ENCODE measurements around the gene AFF1.
"Not testable (repeated sequence)": the region's sequence is repeated elsewhere in the genome, so short reads cannot be mapped to it uniquely, and the experiment has no call there.

Gene AFF1

DNA sequence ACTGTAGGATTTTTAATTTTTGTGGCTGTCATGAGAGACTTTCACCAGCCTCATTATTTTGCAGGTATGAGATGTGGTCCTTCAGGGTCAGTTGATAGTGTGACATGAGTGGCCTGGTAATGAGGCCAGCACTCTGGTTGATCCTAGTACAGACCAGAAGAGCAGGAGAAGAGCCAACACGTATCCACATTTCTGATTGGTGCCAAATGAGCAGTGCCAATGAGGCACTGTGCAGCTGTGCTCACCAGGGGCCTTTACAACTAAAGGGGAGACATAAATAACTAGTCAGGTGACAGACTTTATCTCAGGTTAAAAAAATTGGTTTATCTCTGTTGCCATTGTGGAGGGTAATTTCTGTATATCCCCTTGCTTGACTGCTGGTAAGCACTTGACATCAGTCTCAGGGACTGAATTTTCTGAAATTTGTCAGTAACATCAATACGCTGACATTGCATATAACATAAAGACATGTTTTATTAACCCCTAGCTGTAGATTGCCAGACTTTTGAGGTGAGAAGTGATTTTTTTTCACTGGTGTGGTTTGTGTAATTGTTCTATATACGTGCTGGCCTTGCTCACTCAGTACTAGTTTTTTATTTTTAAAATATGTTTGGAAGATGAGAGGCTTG is 101.2 kb downstream of the AFF1 start:
- no peak for DNase-seq (ENCODE audit: low read depth)

DNA sequence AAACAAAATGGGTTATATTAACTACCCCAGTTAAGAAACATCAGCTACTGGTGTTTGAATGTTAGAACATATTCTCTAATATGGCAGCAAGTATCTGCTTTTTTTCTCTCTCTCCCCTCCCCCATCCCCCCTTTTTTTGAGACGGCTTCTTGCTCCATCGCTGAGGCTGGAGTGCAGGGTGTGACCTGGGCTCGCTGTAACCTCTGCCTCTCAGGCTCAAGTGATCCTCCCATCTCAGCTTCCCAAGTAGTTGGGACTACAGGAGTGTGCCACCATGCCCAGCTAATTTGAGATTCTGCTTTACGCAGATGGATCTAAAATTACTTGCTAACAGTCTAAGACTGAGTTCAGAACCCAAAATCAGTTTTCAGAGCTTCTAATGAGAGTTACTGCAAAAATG is 101.9 kb downstream of the AFF1 start:
- no peak for DNase-seq (ENCODE audit: low read depth)

DNA sequence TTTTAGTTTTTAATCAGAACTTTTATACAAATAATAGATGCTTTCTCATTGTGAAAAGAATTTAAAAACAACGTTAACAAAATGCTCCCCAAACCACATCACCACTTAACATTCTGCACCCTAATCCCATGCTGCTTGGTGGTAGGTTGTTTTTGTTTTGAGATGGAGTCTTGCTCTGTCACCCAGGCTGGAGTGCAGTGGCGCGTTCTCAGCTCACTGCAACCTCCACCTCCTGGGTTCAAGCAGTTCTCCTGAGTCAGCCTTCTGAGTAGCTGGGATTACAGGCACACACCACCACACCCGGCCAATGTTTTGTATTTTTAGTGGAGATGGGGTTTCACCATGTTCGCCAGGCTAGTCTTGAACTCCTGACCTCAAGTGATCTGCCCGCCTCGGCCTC is 102.4 kb downstream of the AFF1 start:
- DNase-seq (ENCODE audit: low read depth) = not testable (repeated sequence)

DNA sequence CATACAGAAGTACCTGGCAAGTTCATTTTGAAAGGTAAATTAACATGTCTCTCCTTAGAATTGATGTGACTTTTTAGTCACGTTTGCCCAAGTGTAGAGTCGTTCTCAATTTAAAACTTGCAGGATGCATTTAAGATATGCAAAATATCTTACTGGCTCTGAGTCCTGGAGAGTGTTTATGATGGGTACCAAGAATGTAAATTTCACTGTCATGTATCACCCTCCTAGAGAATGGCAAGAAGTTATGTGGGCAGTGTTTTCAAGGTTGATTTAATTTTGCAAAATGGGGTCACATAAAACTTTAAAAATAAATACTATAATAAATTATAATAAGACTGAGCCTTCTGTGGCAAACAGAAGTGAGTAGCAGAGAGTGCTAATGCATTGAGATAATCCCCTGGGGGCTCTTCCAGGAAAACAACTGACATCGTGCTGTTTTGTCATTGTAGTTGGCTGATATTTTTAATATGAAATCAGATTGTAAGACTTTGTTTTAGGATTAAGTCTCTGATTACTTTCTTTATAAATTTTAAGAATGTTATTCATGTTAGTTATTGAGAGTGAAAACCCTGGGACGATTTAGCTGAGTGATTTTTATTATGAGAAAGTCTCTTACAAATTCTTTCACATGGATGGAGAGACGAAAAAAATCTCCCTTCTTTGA is 103.0 kb downstream of the AFF1 start:
- DNase-seq (ENCODE audit: low read depth) = no peak

DNA sequence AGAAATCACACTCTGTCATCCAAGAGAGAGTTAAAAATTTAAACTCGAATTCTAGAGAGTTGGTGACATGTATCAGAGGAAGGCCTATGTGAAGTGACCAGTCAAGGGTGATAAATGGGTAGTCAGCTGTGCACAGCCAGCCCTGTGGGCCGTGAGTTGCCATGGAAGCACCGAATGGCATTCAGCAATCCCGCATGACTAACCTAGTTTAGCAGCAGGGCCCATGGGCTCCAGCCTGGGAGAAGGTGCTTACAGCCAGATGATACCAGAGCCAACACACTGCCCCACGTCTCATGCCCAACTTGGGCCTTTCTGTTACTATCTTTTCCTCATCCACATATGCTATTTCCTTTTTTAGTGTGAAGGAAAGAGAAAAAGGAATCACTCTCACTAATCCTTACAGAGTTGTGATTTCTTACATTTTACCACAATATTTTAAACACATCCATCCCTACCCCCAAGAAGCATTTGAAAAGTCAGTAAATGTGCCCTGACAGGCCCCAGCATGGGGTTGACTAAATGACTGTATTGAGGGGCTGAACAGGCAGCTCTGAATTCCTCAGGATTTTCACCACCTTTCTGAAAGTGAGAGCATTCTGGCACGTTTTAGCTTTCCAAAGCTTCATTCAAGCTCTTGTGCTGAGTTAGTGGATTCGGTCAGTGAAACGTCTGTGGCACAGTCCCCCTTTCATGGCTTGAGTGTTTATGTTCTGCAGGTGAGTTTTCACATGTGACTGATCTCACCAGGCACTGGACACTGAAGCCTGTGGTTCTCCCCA is 104.2 kb downstream of the AFF1 start:
- DNase-seq (ENCODE audit: low read depth) = no peak

DNA sequence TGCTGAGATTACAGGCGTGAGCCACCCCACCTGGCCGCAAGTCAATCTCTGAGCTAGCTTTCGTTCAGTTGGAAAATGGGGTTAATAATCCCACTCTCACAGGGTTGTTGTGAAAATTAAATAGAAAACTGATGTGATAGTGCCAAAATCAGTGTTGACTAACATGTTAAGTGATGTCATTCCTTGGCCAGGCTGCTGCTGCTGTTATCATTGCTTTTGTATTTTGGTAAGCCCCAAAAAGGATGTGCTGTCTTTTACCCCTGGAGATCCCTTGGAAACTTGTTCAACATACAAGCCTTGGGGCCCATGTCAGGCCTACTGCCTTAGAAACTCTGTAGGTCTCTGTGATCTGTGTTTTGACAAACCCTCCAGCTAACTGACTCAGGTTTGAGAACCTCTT is 106.3 kb downstream of the AFF1 start:
- no peak for DNase-seq (ENCODE audit: low read depth)

DNA sequence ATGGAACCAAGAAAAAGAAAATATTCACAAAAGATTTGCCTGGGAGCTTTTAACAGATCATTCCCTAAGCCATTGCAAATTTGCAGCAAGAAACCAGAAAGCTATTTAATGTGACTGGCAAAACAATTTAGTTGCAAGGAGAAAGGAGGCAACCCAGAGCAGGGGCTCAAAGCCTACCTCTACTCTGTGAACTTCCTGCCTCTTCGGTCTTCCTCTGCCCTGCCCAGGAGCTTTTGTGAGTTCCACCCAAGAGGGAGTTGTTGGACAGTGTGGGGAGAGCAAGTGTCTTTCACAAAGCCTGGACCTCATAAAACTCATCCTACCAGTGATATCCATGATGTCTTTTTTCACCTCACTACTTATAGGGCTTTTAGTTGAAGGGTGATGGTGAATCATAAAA is 107.4 kb downstream of the AFF1 start:
- DNase-seq (ENCODE audit: low read depth) = no peak

DNA sequence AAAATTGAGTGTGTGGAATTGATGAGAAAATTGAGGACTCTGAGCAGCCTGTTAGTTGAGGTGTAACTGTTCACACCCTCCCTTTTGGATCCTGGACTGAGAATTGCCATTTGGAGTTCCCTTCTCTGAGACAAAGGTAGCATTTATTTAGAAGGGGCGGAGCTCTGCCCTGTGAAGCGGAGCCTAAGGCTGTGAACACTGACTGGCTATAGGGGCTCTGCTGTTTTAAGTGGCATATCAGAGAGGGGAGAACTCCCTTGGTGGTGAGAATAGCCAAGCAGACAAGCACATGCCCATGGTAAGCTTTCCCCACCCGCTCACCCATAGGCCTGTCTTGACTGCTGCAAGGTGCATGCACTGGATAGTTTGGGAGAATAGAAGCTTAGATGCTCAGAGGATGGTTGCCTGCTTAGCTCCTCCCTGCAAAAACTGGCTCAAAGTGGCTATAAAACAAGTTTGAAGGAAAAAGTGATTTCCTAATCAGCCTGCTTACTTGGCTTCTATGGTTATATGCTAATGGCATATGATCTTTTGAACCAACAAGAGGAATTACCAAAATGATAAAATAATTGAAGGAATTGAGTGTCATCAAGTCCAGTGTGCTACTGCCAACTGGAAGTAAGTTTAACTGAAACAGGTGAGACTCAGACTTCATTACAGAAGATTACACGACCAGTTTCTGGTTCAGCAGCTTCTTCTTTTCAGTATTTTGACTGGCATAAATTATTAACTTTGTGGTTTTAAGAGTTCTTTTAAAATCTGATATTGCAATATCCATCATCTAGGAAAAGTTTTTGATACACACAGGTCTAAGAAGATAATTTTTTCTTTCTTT is 108.4 kb downstream of the AFF1 start:
- DNase-seq (ENCODE audit: low read depth) = no peak

DNA sequence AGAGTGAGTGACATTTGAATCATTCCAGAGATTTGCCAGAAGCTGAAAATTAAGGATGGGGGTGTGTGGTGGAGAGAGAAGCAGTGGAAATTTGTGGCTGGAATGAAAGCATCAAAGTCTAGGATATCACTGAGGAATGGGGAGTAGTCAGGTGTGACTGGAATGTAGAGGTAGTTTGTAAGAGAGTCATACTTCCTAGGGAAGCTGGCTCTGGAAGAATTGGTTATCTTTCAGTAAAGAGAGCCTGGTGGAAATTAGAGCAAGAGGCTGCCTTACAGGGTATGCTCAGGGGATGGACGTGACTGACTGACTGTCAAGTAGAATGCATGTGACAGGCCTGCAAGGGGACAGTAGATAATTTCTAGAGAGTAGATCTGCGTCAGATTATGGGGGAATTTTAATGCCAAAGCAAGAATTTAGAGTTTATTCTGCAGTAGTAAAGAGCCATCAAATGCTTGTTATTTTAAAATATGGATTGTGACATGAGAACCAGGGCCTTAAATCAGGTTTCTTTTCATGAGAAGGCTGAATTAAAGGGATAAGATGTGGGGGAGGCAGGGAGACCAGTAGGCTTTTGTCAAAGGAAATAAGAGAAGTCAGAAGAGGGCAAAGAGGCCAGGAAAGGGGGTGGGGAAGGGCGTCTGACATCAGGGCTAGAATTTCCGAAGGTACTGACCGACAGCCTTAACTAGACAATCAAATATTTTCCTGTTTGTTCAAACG is 109.9 kb downstream of the AFF1 start:
- DNase-seq (ENCODE audit: low read depth) = no peak

DNA sequence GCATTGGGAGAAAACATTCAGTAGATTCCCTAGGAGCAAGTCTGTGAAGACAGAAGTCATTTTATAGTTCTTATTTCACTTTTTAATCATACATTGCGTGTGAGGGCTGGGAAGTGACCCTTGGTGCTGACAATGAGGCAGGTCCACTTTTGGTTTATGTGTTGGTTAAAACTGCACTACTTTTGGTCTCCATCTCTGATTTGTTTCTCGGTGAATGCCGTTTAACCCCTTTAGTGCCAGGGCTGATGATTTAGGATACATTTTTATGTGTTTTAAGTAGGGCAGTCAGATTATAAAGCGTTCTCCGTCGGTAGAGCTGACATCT is 110.4 kb downstream of the AFF1 start:
- no peak for DNase-seq (ENCODE audit: low read depth)

DNA sequence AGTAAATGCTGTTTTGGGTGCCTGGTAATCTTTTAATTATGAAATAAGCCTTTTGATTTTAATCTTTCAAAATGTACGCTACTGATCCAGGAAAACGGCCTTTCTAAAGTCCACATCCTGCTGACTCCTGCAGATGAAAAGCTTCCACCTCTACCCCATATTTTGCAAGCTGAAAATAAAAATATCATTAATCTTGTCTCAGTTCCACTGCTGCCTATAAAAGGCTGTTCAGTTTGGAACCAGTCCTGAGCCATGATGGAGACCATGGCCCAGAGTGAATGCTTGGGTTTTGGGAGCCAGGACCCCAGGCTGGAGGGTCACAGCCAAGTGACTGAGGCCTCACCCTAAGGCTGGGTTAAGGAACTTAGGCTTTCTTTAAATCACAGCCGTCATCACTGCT is 110.8 kb downstream of the AFF1 start:
- no peak for DNase-seq (ENCODE audit: low read depth)

DNA sequence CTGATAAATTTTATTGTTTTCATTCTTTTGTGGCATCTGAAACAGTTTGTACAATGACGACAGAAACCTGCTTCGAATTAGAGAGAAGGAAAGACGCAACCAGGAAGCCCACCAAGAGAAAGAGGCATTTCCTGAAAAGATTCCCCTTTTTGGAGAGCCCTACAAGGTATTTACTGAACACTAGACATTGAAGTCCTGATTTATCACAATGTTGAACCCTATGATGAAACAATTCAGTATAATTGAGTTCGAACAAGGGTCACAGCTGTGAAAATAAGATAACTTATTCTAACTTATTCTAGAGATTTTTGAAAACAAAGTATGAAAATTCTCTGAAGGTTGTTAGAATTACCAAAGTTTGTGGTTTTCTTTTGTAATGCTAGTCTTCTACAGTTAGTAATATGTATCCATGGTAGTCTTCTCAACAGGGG is 111.3 kb downstream of the AFF1 start:
- DNase-seq (ENCODE audit: low read depth) = no peak

DNA sequence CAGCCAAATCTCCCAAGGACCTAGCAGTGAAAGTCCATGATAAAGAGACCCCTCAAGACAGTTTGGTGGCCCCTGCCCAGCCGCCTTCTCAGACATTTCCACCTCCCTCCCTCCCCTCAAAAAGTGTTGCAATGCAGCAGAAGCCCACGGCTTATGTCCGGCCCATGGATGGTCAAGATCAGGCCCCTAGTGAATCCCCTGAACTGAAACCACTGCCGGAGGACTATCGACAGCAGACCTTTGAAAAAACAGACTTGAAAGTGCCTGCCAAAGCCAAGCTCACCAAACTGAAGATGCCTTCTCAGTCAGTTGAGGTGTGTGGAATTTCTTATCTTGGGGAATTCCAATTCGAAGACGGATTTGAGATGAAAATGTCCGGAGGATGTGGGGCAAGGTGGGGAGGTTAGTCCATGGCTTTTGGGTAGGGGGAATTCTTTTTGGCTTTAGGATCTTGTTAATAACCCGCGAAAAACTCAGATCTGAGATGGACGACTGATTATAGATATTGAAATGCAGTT is 112.5 kb downstream of the AFF1 start:
- no peak for DNase-seq (ENCODE audit: low read depth)

DNA sequence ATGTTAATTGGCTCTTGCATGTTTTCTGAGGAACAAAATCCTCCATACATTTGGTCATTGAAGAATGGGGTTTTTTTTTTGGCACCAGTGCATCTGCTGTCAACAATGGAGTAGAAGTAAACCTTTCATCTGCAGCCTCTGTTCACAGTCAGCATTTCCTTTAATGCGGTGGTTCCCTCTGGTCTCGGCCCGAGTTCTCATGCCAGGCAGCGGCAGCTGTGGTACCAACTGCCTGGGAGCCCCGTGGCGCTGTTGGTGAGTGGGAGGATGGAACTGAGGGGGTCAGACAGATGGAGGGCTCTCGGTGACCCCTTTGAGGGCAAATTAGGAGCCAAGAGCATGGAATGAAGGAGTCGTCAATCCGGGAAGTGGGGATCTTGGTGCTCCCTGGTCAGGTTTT is 114.7 kb downstream of the AFF1 start:
- DNase-seq (ENCODE audit: low read depth) = no peak

DNA sequence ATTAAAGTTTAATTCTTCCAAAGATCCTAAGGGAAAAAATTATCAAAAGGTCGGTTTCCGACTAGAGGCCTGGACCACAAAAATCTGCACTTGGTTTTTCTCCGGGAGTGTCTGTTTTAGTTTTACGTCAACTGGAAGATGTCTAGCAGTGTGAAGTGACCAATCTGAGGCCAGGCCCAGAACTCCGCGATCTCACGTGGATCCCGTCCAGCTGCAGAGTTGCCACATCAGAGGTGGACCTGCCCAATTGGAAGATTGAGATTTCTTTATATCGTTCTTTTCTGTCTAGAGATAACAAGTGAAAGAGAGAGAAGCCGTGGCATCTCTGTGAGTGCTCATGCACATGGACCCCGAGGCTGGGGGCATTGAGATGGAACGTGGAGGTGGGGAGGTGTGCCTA is 115.8 kb downstream of the AFF1 start:
- no peak for DNase-seq (ENCODE audit: low read depth)

DNA sequence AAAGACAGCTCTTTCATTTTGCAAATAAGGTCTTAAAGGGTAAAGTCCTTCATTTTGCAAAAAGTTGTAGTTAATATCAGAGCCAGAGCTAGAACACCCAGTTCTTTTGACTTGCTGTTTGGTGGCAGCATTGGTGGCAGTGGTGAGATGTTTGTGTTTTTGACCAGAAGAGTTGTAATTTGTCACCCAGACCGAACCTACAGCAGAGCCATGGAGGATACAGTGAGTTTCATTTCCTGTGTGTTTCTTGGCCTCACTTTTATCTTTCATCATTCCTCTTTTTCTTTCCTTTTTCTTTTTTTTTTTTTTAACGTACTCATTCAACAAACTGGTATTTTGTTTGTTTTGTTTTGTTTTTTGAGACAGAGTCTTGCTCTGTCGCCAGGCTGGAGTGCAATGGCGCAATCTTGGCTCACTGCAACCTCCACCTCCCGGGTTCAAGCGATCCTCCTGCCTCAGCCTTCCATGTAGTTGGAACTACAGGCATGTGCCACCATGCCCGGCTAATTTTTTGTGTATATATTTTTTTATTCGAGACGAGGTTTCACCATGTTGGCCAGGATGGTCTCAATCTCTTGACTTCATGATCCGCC is 116.4 kb downstream of the AFF1 start:
- no peak for DNase-seq (ENCODE audit: low read depth)

DNA sequence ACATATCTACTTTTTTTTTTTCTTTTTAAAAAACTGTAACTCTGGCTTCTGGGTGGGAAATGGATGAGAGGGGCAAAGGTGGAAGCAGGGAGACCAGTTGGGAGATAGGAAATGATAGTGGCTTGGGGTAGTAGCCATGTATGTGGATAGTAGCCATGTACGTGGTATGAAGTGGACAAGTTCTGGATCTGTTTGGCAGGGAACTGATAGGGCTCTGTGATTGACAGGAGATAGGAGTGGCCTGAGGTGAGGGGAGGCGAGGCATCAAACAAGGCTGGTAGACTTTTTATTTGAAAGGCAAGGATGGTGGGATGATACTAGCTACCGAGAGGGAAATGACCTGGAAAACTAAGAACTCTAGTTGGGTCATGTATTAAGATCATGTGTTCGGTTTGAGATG is 117.8 kb downstream of the AFF1 start:
- no peak for DNase-seq (ENCODE audit: low read depth)

DNA sequence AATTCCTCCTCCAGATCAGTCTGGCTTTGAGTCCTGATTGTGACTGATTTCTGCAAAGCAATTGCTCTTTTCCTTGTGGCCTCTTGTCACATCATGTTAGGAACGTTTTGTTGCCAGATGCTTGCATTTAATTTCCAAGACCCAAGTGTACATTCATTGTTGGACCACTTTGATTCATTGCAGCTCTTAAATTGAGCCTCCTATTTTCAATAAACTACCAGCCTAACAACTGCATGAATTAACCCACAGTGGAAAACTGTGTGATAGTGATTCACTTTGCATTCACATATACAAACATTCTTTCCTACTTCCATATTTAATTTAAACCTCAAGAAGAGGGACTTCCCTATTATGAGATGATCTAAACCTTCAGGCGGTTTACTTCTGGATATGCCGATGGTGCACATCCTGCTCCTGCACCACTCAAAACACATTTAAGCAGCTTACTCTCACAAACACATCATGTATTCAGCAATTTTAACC is 118.4 kb downstream of the AFF1 start:
- DNase-seq (ENCODE audit: low read depth) = no peak

DNA sequence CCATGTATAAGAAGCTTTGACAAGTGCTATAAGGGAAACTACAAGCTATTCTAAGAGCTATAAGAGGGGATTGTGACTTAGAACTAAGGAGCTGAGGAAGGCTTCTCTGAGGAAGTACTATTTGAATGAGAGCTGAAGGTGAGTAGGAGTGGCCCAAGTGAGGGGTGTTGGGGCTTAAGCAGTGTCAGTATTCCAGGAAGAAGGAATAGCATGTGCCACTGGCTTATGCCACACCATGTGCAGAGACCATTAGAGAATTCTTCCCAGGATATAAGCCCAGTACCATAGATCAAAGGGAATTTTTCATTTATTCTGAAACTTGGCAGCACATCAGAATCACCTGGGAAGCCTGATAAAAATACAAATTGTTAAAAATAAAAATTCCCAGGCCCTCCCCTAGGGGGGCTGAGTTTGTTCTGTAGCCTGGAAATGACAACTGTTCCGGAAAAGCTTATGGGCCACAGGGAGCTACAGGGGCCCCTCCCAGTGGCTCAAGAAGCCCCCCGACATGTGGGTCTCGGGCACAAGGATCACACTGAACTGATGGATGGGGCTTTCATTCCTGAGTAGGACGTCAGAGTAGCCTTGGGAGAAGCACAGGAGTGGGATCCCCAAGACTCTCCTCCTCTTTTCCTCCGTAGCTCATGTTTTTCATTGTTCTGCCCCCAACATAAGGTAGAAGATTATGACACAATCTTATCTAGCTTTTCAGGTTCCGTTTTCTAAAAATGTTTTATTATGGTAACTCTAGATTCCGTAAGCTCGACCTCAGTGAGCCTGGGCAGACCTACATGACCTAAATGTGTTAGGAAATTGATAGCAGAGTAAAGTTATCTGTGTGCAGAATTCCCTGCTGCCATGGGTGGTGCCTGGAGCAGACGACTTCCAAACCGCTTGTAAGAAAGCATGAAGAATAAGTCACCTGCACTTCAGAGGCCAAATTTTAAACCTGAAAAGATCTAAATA is 119.3 kb downstream of the AFF1 start:
- no peak for DNase-seq (ENCODE audit: low read depth)

DNA sequence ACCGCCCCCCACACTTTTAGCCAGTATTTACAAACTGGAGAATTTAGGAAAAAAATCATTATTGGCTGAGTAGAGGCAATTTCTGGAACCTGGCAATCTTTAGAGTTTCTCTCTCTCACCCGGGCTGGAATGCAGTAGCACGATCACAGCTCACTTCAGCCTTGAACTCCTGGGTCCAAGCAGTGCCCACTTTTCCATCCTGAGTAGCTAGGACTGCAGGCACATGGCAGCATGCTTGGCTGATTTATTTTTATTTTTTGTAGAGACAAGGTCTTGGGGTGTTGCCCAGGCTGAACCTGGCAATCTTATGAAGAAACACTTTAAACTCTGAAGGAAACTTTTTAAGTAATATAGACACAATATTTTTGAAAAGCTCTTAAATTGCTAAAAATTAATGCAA is 120.1 kb downstream of the AFF1 start:
- DNase-seq (ENCODE audit: low read depth) = no peak

Data from T follicular helper cell (primary cell).